DOHH2 (cell line): ENCODE data around the gene SIRT7.

Source experiments
- EZH2phosphoT487 ChIP-seq: fragments of 200-600 bp; sonication (generic); IDR thresholded peaks from 2 replicates; pipeline ENCODE4 v1.6.1; 2017; ENCODE audit warnings: borderline replicate concordance, mild to moderate bottlenecking, antibody characterized with exemption, low read length, moderate library complexity, mixed read lengths
- TF ChIP-seq, protein P1 (sequence below): fragments of 200-600 bp; sonication (generic); IDR thresholded peaks from one replicate; pipeline ENCODE4 v1.5.1; 2014; ENCODE audit warnings: antibody characterized with exemption, mild to moderate bottlenecking, low read depth, low read length; ENCODE audit not compliant: poor library complexity, severe bottlenecking

DNA sequence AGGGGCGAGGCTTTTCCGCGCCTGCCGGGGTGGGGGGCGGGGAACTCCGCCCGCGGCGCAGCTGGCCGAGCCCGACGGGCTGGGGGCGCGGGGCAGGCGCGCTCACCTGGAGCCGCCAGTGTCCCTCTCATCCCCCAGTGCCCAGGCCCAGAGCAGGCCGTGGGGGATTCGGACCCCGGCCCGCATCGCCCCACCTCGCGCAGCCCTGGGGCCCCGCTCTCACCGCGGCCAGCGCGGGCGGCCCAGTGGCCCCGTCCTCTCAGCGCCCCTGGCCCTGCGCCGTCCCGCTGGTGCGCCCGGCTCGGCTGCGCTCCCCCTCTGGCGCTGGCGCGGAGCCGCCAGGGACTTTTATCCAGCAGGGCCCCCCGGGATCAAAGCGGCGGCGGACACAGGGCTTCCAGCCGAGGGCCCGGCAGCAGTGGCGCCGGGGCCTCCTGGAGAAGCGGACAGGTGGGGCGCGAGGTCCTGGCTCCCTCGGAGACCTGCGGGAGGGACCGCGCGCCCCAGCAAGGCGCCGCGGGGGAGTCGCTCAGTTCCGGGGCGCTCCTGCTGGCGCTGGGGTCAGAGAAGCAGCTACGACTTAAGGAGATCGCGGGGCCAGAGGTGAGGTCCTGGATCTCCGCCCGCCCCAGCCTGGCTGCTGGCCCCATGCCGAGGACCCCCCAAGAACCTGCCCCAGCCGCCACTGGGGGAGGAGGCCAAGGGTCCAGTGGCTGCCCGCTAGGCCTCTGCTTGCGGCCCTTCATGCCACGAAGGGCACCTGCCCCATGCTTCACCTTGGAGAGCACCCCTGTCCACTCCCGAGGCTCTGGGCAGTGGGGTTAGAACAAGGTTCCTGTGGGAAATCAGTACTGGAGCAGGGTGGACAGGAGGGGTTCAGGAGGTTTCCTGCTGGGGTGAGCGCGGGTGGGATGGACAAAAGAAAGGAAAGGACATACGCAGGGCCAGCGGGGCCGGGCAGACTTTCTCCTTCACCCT lies 43.8 kb upstream of the SIRT7 start:
- TF ChIP-seq, protein P1, sequence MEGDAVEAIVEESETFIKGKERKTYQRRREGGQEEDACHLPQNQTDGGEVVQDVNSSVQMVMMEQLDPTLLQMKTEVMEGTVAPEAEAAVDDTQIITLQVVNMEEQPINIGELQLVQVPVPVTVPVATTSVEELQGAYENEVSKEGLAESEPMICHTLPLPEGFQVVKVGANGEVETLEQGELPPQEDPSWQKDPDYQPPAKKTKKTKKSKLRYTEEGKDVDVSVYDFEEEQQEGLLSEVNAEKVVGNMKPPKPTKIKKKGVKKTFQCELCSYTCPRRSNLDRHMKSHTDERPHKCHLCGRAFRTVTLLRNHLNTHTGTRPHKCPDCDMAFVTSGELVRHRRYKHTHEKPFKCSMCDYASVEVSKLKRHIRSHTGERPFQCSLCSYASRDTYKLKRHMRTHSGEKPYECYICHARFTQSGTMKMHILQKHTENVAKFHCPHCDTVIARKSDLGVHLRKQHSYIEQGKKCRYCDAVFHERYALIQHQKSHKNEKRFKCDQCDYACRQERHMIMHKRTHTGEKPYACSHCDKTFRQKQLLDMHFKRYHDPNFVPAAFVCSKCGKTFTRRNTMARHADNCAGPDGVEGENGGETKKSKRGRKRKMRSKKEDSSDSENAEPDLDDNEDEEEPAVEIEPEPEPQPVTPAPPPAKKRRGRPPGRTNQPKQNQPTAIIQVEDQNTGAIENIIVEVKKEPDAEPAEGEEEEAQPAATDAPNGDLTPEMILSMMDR, result no peak
- TF ChIP-seq EZH2phosphoT487, result no peak
